ENCODE measurements around the gene PYROXD2.

DNA sequence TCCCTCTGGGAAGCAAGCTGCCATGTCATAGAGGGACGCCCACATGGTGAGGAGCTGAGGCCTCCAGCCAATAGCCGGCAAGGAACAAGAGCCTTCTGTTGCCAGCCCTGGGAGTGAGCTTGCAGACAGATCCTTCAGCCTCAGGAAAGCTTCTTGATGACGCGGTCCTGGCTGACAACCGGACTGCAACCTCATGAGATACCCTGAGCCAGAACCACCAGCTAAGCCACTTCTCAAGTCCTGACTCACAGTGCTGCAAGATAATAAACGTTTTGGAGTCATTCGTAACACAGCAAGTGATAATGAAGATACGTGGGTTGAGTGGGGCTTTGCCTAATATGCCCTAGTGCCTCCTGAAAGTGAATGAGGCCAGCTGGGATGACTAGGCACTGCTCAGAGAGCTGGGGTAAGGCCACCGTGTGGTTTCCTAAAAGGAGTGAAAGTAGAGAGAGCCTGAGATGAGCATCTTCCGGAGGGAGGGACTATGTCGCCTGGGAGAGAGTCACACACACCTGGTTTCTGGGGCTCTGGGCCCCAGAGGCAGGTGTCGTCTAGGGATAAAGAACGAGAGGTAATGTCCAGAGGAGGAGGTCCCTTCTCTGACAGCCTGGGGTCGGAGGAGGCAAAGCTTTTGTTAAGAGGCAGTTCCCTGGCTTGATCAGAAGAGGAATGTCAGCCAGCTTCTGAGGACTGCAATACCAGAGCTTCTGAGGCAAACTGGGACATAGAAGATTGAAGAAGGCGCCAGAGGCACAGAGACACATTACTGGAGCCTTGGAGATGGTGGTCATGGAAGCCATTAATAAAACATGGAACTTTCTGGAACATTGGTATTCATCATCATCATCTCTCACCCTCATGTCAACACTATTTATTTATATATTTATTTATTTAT, 53.6 kb downstream of the PYROXD2 start:
- TF ChIP-seq, protein P1, sequence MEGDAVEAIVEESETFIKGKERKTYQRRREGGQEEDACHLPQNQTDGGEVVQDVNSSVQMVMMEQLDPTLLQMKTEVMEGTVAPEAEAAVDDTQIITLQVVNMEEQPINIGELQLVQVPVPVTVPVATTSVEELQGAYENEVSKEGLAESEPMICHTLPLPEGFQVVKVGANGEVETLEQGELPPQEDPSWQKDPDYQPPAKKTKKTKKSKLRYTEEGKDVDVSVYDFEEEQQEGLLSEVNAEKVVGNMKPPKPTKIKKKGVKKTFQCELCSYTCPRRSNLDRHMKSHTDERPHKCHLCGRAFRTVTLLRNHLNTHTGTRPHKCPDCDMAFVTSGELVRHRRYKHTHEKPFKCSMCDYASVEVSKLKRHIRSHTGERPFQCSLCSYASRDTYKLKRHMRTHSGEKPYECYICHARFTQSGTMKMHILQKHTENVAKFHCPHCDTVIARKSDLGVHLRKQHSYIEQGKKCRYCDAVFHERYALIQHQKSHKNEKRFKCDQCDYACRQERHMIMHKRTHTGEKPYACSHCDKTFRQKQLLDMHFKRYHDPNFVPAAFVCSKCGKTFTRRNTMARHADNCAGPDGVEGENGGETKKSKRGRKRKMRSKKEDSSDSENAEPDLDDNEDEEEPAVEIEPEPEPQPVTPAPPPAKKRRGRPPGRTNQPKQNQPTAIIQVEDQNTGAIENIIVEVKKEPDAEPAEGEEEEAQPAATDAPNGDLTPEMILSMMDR (IDR thresholded peaks at IDR 0.05), result no peak
- no peak for TF ChIP-seq EP300 (IDR thresholded peaks at IDR 0.05)
